NCI-H1694 treated with DMSO at 0.1 percent for 48 hours (cell line): ENCODE results near the gene PLEKHA8.
A peak's percentile ranks its signal among the peaks of the same experiment; 100 is the strongest.

Experiments
- DNase-seq: peaks from one replicate; lab custom pipeline; 2025; lab: John Stamatoyannopoulos, UW

Gene PLEKHA8, protein sequence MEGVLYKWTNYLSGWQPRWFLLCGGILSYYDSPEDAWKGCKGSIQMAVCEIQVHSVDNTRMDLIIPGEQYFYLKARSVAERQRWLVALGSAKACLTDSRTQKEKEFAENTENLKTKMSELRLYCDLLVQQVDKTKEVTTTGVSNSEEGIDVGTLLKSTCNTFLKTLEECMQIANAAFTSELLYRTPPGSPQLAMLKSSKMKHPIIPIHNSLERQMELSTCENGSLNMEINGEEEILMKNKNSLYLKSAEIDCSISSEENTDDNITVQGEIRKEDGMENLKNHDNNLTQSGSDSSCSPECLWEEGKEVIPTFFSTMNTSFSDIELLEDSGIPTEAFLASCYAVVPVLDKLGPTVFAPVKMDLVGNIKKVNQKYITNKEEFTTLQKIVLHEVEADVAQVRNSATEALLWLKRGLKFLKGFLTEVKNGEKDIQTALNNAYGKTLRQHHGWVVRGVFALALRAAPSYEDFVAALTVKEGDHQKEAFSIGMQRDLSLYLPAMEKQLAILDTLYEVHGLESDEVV

DNA sequence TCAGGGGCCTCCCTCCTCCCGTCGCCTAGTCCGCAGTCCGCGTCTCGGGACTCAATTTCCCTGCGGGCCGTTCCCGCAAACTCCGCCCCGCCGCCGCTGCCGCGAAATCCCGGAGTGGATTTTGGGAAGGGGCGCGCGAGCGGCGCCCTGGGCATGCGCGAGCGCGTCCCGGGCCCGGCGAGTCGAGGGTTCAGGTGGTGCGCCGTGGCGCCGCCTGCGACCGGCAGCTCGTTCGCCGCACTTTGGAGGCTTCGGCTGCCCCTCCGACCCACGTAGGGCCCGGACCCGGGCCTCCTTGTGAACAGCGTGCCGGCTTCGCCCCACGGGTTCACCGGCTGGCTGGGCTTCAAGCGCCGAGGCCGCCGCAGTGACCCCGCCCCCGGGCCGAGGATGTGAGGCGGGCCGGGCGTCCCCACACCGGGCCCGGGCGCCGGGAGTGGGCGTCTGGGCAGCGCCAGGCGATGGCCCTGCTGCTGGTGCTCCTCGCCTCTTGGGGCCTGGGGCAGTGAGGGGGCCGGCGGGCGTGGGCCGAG, at the start of gene PLEKHA8:
Gene PLEKHA8, plus strand, starts transcription at position 197 of the 533 bp plus-strand sequence. CDS start 351 bp downstream, outside the sequence.
- DNase-seq = peak; percentile 72

DNA sequence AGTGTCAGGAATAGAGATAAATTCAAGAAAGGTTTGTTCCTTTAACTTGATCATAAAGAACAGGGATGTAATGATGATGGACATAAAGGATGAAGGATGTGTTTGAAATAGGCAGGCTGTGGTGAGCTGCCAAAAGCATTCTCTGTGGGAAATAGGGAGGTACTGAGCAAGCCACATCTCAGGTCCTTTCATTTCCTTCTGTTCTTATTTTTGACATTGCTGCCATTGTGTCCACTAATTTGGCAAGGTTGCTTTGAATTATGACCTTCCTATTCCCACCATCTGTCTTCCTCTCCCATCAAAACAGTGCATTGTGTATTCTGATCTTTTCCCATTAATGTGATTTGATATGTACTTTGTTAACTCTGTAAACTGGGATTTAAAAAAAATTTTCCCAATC, 48.1 kb upstream of the PLEKHA8 start:
- DNase-seq = no peak

DNA sequence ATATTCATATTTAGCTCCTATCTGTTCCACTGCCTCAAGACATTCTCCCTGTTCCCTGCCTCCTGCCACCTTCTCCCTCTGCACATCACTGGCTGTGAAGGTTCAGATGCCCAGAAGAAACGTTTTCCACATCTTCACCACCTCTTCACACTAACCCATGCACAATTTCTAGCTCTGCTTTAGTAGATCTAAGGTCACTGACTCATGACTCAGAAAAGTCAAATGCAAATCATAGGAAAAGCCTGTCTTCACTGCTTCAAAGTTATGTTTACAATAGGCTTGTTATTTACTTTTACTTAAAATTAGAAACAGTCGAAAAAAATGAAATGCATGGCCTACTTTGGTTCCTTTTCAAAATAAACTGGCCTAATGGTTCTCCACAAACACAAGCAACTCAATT, 41.1 kb upstream of the PLEKHA8 start:
- DNase-seq = no peak

DNA sequence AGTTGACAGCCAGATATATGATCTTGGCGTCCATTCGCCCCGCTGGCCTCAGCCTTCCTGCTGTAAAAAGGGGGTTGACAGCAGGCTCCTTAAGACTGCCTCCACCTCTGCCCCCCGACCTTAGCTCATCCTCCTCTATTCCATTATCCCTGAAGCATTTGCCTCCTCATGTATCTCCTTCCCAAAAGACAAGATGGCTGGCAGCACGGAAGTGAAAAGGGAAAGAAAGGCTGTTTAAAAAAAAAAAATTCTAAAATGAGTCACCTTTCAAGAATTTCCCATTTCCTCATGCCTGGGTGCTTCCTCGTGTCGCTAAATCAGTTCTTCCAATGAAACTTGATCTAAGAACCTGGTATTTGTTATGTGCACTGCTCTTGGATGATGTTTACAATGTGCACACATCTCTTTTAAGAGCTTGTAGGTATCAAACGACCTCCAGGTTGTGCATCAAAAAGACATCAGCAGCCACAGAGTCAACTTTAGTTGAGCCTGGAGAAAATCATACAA, 40.3 kb upstream of the PLEKHA8 start:
- DNase-seq = no peak

DNA sequence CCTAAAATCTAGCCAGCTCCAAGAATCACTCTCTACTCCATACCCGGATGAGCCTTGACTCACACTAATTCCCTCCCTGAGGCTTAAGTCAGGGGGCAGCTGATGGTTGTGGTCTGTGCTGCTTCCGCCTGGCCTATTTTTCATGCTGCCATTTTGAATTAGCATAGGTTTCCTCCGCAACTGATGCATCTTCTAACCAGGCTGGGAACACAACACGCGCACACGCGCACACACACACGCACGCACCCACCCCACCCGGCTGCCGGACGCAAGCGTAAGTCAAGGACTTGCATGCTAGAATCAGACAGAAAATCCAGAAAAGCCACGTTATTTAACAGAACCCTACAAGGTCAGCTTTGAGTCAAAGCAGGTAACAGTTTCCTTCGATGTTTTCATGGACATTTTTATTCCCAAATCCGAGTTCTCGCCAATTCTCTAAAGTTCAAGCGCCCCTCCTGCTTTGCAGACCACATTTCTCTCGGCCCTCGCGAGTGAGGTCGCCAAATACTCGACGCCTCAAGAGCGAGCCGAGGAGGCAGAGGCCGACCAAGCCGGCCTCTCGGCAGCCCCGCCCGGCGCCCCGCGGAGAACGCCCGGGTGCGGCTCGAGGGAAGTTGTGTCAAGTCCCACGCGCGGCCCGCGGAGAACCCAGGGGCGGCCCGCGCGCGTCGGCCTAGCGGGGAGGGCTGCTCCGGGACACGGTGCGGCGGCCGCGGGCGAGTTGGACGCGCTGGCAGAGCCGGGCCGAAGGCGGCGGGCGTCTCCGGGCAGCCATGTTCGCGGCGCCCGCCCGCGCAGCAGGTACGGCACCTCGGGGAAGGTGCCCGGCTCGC, 39.6 kb upstream of the PLEKHA8 start:
- DNase-seq = no peak

DNA sequence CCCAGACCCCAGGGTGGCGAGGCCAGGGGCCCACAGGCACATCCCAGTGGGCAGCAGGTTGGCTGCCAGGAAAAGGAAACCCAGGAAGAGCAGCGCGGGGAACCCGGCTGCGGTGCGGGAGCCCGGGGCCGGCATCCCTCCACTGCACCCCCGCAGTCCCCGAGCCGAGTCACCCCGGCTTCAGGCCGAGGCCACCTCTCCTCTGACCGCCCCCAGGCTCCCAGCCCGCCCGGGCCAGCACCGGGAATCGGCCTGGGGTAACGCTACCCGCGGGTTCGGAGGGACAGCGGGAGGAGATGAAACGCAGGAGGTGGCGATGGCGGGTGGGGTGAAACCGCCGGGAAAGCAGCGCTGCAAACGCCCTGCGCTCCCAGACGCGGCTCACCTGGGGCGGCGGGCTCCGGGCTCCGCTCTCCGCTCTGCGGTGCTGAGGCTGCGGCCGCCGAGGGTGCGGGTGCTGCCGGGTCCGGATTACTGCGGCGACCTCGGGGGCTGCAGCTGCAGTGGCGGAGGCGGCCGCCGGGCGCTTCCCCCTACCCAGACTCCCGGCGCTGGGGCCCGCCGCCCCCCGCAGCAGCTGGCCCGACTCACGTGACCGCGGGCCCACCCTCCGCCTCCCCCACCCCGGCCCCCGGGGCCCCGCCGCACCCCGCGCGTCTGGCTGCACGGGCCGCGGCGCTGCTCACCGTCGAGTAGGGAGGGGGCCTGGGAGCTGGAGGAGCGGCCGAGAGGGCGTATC, 38.8 kb upstream of the PLEKHA8 start, which contains the start of gene SCRN1:
Gene SCRN1, minus strand, starts transcription at position 545 of the 739 bp plus-strand sequence. CDS start 20,734 bp downstream, outside the sequence.
- DNase-seq = no peak

DNA sequence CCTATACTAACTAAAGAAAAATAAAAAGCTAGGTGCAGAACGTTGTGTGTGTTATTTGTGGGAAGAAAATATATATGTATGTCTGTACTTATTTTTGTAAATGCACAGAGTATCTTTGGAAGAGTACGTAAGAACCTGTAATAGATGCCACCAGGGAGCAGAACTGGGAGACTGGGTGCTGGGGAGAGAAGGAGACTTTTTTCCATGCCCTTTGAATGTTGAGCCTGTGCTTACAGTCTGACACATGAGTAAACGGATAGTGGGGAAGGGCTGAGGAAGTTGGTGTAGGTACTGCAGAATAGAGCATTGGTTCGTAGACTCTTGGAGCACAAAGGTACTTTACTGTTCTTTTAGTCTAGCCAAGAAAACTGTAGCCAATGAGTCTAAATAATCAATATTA, 37.3 kb upstream of the PLEKHA8 start:
- no peak for DNase-seq

DNA sequence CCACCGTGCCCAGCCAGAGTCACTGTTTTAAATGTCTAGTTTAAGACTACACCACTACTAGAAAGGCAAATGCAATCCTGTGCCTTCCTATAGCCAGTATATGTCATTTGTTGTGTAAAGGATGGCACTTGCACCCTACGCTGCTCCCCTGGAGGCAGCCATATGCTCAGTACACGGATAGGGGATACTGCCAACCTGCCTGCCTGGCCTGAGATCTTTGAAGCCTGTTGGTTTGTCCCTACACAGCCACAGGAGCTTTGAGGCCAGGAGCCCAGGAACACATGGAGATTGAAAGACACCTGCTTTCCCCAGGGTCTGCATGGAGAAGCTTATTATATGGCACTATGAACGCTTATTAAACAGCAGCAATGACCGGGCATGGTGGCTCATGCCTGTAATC, 36.3 kb upstream of the PLEKHA8 start:
- no peak for DNase-seq

DNA sequence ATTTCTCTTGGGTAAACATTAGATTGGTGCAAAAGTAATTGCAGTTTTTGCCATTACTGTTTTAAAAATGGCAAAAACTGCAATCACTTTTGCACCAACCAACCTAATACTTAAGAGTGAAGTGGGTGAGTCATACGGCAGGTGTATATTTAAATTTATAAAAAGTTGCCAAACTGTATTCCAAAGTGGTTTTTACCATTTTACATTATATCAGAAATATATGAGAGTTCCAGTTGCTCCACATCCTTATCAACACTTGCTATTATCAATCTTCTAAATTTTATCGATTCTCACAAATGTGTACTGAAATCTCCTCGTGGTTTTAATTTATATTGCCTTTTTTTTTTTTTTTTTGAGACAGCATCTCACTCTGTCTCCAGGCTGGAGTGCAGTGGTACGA, 35.1 kb upstream of the PLEKHA8 start:
- no peak for DNase-seq

DNA sequence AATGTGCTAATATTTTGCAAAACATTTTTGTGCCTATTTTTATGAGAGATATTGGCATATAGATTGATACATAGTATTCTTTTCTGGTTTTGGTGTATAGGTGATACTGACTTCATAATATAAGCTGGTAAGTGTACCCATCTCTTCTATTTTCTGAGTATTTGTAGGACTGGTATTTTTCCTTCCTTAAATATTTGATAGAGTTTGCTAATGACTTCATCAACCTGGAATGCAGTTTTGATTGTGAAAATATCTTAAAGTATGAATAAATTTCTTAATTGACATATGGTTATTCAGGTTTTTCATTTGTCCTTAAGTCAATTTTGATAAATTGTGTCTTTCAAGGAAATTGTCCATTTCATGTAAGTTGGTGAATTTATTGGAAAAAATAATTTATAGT, 32.6 kb upstream of the PLEKHA8 start:
- no peak for DNase-seq

DNA sequence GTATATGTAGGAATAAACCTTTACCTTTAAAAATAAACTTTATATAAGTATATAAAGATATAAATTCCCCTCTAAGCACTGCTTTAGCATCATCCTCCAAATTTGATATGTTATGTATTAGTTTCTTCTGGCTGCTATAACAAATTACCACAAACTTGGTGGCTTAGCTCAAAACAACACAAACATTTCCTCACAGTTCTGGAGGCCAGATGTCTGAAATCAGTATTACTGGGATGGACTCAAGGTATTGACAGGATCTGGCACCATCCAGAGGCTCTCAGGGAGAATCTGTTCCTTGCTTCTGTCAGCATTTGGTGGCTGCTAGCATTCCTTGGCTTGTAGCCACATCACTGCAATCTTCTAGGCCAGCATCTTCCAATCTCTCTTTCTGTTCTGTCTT, 31.9 kb upstream of the PLEKHA8 start:
- no peak for DNase-seq

DNA sequence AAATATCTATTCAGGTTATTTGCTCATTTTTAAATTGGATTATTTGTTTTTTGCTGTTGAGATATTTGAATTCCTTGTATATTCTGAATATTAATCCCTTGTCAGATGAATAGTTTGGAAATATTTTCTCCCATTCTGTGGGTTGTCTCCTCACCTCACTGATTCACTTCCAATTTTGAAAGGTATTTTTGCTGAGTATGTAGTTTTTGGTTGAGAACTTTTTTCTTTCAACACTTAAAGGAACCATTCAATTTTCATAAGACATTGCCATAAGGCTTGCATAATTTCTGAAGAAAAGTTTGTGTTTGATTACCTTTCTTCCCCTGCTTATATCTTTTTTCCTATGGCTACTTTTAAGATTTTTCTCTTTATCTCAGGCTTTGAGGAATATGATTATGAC, 29.7 kb upstream of the PLEKHA8 start:
- no peak for DNase-seq

DNA sequence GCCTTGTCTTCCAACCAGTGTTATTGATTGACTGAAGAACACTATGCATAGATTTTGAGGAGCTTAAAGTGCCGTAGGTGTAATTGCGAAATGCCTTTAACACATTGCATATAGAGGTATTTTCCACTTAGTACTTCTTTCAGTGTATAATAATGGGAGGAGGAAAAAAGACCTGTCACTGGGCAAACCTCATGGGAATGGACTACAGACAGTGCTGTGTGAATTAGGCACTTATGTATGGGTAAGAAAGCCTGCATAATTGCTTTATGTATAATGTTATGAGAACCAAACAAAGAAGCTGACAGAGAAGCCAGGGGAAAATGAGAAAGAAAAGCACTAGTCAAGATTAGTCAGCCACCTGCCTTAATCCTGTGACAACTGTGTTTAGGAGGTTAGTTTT, 26.2 kb upstream of the PLEKHA8 start:
- no peak for DNase-seq

DNA sequence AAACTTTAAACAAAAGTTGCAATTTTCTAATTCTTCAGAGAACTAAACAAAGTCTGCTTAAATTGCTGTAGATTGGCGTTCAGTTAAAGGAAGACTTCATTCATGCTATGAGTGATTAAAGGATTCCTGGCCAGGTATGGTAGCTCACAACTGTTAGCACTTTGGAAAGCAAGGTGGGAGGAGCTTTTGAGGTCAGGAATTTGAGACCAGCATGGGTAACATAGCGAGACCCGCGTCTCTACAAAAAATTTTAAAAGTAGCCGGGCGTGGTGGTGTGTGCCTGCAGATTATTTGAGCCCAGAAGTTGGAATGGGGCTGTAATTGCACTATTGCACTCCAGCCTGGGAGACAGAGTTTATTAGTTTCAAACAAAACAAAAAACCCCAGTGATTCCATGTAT, 25.1 kb upstream of the PLEKHA8 start:
- no peak for DNase-seq

DNA sequence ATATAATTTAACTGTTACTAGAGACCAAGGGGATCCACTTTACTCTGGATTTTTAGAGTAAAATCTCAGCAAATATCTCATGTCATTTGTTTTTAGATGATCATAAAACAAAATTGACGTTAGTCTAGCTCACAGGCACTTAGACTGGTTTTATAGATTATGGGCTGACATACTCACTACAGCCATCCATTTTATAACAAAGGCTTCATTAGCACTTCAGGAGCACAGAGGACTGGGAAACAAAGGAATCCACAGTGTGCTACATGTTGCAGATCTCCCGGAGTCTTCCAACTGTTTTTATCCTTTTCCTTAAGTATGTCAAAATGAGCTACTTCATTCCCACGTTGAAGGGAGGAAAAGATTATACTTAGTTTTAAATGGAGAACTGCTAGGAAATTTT, 22.7 kb upstream of the PLEKHA8 start:
- no peak for DNase-seq

DNA sequence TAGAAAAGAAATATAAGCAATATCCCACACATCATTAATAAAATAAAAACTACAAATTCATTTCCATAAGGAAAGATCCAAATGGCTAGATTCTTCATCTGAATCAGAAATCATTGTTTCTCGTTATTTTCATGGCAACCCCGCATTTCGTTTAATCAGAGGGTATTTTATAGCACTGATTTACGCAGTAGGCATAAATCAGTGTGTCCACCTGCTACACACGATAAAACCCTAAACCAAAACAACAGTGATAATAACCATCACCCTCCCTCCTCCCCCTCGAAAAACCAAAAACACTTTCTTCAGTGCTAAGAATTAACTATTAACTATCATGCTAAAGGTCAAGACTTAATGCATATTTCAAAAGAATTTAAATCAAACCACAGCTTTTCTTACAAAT, 18.2 kb upstream of the PLEKHA8 start:
- DNase-seq = no peak

DNA sequence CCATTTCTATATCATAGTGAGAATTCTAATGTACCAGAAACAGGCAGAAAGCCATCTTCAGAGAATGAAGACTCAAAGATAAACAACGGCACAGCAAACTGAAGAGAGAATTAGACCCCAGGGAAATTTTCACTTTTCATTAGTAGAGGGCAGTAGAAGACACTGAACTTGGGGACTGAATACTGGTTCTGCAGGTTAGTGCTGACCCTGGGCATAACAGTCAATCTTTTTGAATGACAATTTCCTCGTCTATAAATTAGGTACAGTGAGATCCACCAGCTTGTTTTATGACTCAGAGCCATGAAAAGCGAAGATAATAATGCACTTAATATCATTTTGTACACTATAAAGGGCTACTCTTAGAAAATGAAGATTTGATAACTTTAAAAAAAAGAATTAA, 15.5 kb upstream of the PLEKHA8 start:
- no peak for DNase-seq

DNA sequence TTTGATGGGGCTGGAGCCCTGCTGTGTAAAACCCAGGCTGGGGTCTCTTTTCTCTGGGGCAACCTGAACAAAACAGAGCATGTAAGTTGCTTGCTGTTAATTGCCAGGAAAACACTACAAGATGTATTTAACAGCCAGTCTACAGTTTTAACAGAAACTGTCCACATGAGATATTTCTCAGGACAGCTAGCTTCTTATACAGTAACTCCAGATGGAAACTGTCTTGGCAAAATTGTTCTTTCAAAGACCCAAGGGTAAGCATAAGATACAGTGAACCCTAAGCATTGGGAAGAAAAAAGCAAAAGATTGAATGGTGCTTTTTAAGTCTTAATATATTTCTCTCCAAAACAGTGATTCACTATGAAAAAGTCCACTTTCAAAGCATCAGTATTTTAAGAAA, 9.8 kb upstream of the PLEKHA8 start:
- no peak for DNase-seq

DNA sequence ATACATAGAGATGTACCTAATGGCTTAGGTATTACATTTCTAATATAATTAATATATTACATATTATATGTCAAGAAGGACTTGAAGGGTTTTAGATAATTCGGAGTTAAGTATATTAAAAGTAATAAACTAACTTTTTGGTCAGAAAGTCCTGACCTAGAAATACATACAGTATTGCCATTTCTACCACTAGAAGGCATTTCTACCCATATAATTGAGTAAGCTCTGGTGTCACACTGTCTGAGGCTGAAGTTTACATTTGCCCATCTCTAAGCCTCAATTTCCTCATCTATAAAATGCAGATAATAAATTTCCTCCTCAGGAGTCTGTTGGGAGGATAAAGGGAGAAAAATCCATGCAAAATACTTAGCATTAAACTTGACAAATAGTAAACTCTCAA, 8.8 kb upstream of the PLEKHA8 start:
- DNase-seq = no peak

DNA sequence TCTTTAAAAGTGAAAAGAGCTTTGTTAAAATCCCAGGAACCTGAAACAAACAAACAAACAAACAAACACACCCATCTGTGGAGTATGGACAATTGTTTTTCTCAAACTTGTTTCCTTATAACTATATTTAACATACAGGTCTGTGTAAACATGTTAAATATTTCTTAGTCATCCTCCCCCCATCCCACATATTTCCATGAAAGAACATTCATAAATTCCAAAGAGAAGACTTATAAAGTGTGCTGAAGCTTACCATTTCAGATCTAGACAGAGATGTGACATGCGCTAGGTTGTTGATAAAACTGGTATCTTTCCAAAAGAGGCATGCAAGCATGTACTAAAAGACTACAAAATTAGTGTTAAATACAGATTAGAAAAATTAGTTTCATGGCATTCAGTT, 8.3 kb upstream of the PLEKHA8 start:
- DNase-seq = no peak

DNA sequence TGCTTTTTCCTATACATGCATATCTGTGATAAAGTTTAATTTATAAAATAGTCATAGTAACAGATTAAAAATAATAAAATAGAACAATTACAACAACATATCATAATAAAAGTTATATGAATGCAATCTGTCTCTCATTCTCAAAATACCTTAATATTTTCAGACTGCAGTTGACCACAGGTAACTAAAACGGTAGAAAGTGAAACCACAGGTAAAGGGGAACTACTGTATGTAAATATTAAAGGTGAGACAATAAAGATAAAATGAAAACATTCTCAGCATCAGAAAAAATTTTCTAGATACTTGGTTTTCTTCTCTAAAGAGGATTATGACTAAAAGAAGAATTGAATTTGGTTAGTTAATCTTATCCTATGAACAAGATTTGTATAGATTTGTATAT, 7.7 kb upstream of the PLEKHA8 start:
- no peak for DNase-seq

DNA sequence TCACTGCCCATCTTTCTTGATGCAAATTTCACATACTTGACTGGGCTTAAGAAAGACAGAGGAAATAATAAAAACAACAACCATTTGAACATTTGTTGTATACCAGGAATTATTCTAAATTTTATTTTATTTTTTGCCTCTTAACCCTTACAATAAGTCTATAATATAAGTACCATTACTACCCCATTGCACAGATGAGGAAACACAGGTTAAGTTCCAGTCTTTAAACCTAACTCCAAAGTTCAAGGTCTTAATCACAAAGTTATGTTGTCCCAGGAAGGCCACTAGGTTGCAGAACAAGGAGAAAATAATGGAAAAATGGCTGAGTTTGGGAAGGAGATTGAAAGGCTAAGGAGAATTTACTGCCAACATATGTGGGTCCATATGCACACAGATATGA, 5.2 kb upstream of the PLEKHA8 start:
- DNase-seq = no peak
